Measurements from ENCODE around the gene PRSS35.
"Not testable (repeated sequence)": the region's sequence is repeated elsewhere in the genome, so short reads cannot be mapped to it uniquely, and the experiment has no call there.

Gene PRSS35

GRCh38 chr6:83546636-83547035 is 34.3 kb downstream of the PRSS35 start:
- no peak for TF ChIP-seq CTCF (IDR thresholded peaks at IDR 0.05; ENCODE audit: low read depth, low read length)
- no peak overlapping the region for H3K4me3 ChIP-seq (ENCODE audit: low read depth, low read length)

DNA sequence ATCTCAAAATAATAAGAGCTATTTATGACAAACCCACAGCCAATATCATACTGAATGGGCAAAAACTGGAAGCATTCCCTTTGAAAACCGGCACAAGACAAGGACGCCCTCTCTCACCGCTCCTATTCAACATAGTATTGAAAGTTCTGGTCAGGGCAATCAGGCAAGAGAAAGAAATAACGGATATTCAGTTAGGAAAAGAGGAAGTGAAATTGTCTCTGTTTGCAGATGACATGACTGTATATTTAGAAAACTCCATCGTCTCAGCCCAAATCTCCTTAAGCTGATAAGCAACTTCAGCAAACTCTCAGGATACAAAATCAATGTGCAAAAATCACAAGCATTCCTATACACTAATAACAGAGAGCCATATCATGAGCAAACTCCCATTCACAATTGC is 38.1 kb downstream of the PRSS35 start:
- H3K4me3 ChIP-seq (ENCODE audit: low read depth, low read length) = not testable (repeated sequence)

DNA sequence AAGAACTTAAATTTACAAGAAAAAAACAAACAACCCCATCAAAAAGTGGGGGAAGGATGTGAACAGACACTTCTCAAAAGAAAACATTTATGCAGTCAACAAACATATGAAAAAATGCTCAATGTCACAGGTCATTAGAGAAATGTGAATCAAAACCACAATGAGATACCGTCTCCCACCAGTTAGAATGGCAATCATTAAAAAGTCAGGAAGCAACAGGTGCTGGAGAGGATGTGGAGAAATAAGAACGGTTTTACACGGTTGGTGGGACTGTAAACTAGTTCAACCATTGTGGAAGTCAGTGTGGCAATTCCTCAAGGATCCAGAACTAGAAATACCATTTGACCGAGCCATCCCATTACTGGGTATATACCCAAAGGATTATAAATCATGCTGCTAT is 39.4 kb downstream of the PRSS35 start:
- not testable (repeated sequence) for H3K4me3 ChIP-seq (ENCODE audit: low read depth, low read length)

DNA sequence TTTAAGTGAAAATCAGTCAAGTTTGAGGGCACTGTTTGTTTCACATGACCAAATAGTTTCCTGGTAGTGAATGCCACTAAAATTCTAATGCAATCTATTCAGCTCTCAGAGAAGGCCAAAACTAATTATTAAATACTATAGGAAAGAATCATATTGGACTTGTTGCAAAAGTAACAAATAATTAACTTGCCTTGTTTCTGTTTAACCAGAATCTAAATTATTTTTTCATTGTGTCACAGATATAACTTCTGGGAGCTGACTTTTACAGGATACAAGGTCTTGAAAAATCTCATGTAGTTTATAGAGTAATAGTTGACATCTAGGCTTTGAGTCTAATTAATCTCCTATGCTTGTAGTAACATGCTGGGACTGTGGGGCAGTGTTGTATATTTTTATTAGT is 44.5 kb downstream of the PRSS35 start:
- TF ChIP-seq CTCF (IDR thresholded peaks at IDR 0.05; ENCODE audit: low read depth, low read length) = no peak
- H3K4me3 ChIP-seq (ENCODE audit: low read depth, low read length) = no peak overlapping the region

DNA sequence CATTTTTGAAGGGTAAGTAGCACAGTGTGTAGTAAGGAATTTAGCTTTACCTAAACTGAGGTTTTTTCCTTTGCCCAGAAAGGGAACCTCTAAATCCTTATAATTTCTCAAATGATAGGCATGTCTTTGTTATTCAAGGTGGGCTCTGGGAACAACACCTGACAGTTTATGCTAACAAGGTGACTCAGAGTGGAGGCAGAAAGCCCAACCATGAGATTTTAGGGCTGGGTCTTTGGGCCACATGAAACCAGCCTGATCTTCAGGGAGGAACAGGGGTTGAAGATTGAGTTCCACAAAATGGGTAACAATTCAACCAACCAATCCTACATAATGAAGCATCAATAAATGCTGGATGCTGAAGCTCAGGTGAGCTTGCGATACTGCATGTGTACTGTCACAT is 46.6 kb downstream of the PRSS35 start:
- TF ChIP-seq CTCF (IDR thresholded peaks at IDR 0.05; ENCODE audit: low read depth, low read length) = no peak
- no peak overlapping the region for H3K4me3 ChIP-seq (ENCODE audit: low read depth, low read length)

GRCh38 chr6:83571663-83572185 is 59.4 kb downstream of the PRSS35 start:
- H3K4me3 ChIP-seq (ENCODE audit: low read depth, low read length) = not testable (repeated sequence)

- TF ChIP-seq CTCF (IDR thresholded peaks at IDR 0.05; ENCODE audit: low read depth, low read length) = no peak
- H3K4me3 ChIP-seq (ENCODE audit: low read depth, low read length) = no peak overlapping the region
These were observed 62.4 kb downstream of the PRSS35 start for GRCh38 chr6:83574783-83575182.
